K562 (cell line): ENCODE data around the gene TERC. TPM values are rescaled to one million over a fixed set of nuclear protein-coding genes. Genes with fewer than 3 reads are reported as not detected.

Experiments used
- ATAC-seq: fragments of 200-7000 bp; cut with Tn5 transposase; 3 replicates; pipeline ENCODE4 v1.9.1; 2020; ENCODE audit warnings: moderate library complexity
- BruUV-seq: library from RNA; stranded (reverse); fragments of 400-500 nt; replicated peaks from 2 replicates; lab custom pipeline; 2021; lab: Mats Ljungman, UMichigan
- CTCF ChIA-PET: fragments of 300-600 bp; formaldehyde crosslinking; extraction: SDS; loops from one replicate; lab custom pipeline; 2021; ENCODE audit warnings: low intra/inter-chr PET ratio; lab: Yijun Ruan, JAX
- POLR2A ChIA-PET: fragments of 300-600, 350-650 bp; sonication (Branson Sonifier 250); formaldehyde crosslinking; extraction: SDS; loops from one replicate; lab custom pipeline; 2021; ENCODE audit warnings: antibody characterized with exemption, inconsistent platforms; lab: Yijun Ruan, JAX
- DNase-seq, 4 experiments: peaks; one replicate each; pipeline versions ENCODE4 v3.0.0 to v3.0.0-alpha.2; 2011 to 2018; ENCODE audit warnings: low spot score in 3 of 4, mixed read lengths in 3 of 4; ENCODE audit errors: extremely low read depth in 1 of 4
- FAIRE-seq: peaks from 2 replicates; lab custom pipeline; 2011; peaks lifted over from hg19 to GRCh38; lab: Jason Lieb, UNC
- H2AFZ ChIP-seq: 2 replicates; pipeline ENCODE4 v1.6.0; 2011; ENCODE audit warnings: low read depth, low read length, control low read depth, inconsistent platforms
- H3K27ac ChIP-seq: fragments of 200-600 bp; 3 replicates; pipeline ENCODE4 v1.8.0; 2011; ENCODE audit warnings: low read depth, mild to moderate bottlenecking, control low read depth, inconsistent platforms, low read length, moderate library complexity, mixed read lengths; ENCODE audit errors: extremely low read depth
- H3K27me3 ChIP-seq, 2 experiments: fragments of 300-600 bp in 1 of 2; 2 replicates in 1 of 2; 3 replicates in 1 of 2; pipeline versions ENCODE4 v1.6.0 to v1.8.0; 2011; ENCODE audit warnings: inconsistent platforms in 2 of 2, low read length in 2 of 2, mild to moderate bottlenecking in 1 of 2, mixed read lengths in 1 of 2, moderate library complexity in 1 of 2; ENCODE audit not compliant: control insufficient read depth in 2 of 2, insufficient read depth in 2 of 2
- H3K36me3 ChIP-seq: fragments of 300-600 bp; 3 replicates; pipeline ENCODE4 v1.8.0; 2011; ENCODE audit warnings: mild to moderate bottlenecking, low read length, inconsistent platforms; ENCODE audit not compliant: control insufficient read depth, insufficient read depth
- H3K4me1 ChIP-seq, 2 experiments: fragments of 200-600 bp in 1 of 2; replicated peaks in 1 of 2; 2 replicates in 1 of 2; 3 replicates in 1 of 2; pipeline versions ENCODE4 v1.5.1 to v1.8.0; 2011; ENCODE audit warnings: inconsistent platforms in 2 of 2, low read length in 2 of 2, mild to moderate bottlenecking in 1 of 2, mixed read lengths in 1 of 2, moderate library complexity in 1 of 2; ENCODE audit not compliant: control insufficient read depth in 2 of 2, insufficient read depth in 2 of 2
- H3K4me2 ChIP-seq: 2 replicates; pipeline ENCODE4 v1.6.1; 2011; ENCODE audit warnings: low read length, control low read depth, inconsistent platforms, mixed read lengths; ENCODE audit not compliant: insufficient read depth
- H3K4me3 ChIP-seq: fragments of 200-600 bp; sonication (generic), shearing (Covaris generic); 2 replicates; pipeline ENCODE4 v1.5.1; 2016; ENCODE audit warnings: control low read depth, inconsistent platforms
- H3K79me2 ChIP-seq: fragments of 200-600 bp; 3 replicates; pipeline ENCODE4 v1.8.0; 2011; ENCODE audit warnings: low read length, inconsistent platforms; ENCODE audit not compliant: control insufficient read depth, insufficient read depth
- H3K9ac ChIP-seq, 2 experiments: 2 replicates each; pipeline versions ENCODE4 v1.6.0 to v1.6.1; 2011; ENCODE audit warnings: low read depth in 2 of 2, low read length in 2 of 2, control low read depth in 1 of 2, inconsistent platforms in 1 of 2, mild to moderate bottlenecking in 1 of 2, mixed read lengths in 1 of 2; ENCODE audit not compliant: insufficient read depth in 1 of 2
- H3K9me1 ChIP-seq: one replicate; pipeline ENCODE4 v1.6.0; 2011; ENCODE audit warnings: inconsistent platforms, mild to moderate bottlenecking, low read length, moderate library complexity; ENCODE audit not compliant: control insufficient read depth, insufficient read depth
- H3K9me3 ChIP-seq: replicated peaks from 2 replicates; pipeline ENCODE4 v1.5.1; 2011; ENCODE audit warnings: low read depth, low read length, inconsistent platforms; ENCODE audit not compliant: control insufficient read depth, insufficient read depth
- H4K20me1 ChIP-seq: replicated peaks from 2 replicates; pipeline ENCODE4 v1.6.1; 2011; ENCODE audit warnings: low read length, inconsistent platforms, mixed read lengths; ENCODE audit not compliant: control insufficient read depth, insufficient read depth
- BCOR ChIP-seq: fragments of 450-650 bp; IDR thresholded peaks from 2 replicates; pipeline ENCODE4 v1.6.1; 2016
- CHD2 ChIP-seq: IDR thresholded peaks from 2 replicates; pipeline ENCODE4 v1.6.1; 2011; ENCODE audit warnings: low read depth, low read length
- ESRRA ChIP-seq: fragments of 450-650 bp; IDR thresholded peaks from 2 replicates; pipeline ENCODE4 v1.6.1; 2014; ENCODE audit warnings: low read depth, mild to moderate bottlenecking, moderate library complexity, borderline replicate concordance
- SPI1 ChIP-seq: IDR thresholded peaks from 2 replicates; pipeline ENCODE4 v1.6.1; 2011; ENCODE audit warnings: low read depth, low read length, control low read depth, borderline replicate concordance
- ZBTB7A ChIP-seq: IDR thresholded peaks from 2 replicates; pipeline ENCODE4 v1.6.1; 2011; ENCODE audit warnings: low read depth, mild to moderate bottlenecking, low read length, moderate library complexity, borderline replicate concordance; ENCODE audit not compliant: control insufficient read depth
- WGBS: fragments of 100-300 bp; shearing (Covaris generic); methylation state at CpG from one replicate; pipeline ENCODE4 v1.1.6; 2016; ENCODE audit warnings: low coverage, mixed read lengths; ENCODE audit not compliant: insufficient coverage; ENCODE audit errors: missing lambda C conversion rate; 5-methylcytosine and 5-hydroxymethylcytosine counted together
- in situ Hi-C: fragments of 300-500 bp; cut with MboI; formaldehyde crosslinking; loops from 4 replicates; pipeline ENCODE4 v1.15.0; 2018; ENCODE audit warnings: inconsistent platforms, mixed read lengths
- intact Hi-C: fragments of 100-400 bp; cut with micrococcal nuclease; formaldehyde crosslinking; loops from 2 replicates; pipeline ENCODE4 v1.14.2; 2022
- polyA plus RNA-seq, 8 experiments: library from polyadenylated mRNA; depleted of rRNA in 4 of 8; stranded (reverse) in 5 of 8; unstranded in 3 of 8; fragments of >200 nt; fragmentation: Nextera tagmentation in 2 of 8; fragmentation: Illumina TruSeq in 1 of 8; extraction: Ambion mirVana in 2 of 8; extraction: Trizol in 1 of 8; gene quantifications; 2 replicates each; pipeline versions ENCODE4 v1.2.1 to v1.2.3, GENCODE V29; 2011 to 2014; ENCODE audit warnings: inconsistent platforms in 1 of 8, missing spikeins in 1 of 8
- total RNA-seq, 7 experiments: library from RNA; depleted of rRNA in 6 of 7; stranded (reverse); fragments of >200 nt in 6 of 7; fragmentation: Illumina TruSeq in 2 of 7; extraction: Trizol in 2 of 7; gene quantifications; 2 replicates each; pipeline versions ENCODE4 v1.2.1 to v1.2.3, GENCODE V29; 2011 to 2021; ENCODE audit warnings: low replicate concordance in 1 of 7

Gene TERC
- total and polyA plus RNA-seq, 9 of the 15 experiments (the other 6 are each of a cell fraction or from before 2014, with no cell fraction given) = 0.77 to 234 (median 27.9) TPM; not detected in 3

- Histone ChIP-seq H4K20me1 (no peaks in the 10 kb centered on the region), H3K9me3 (peaks cover 3% of the 10 kb centered on the region), H3K4me3 (no peak overlapping the region), H3K79me2 (no peaks in the 10 kb centered on the region), H3K9me1 (no peaks in the 10 kb centered on the region), H3K4me2 (no peak overlapping the region), H3K27ac (no peak overlapping the region), H3K27me3 (no peaks in the 10 kb centered on the region), H2AFZ (no peak overlapping the region), H3K36me3 (no peaks in the 10 kb centered on the region), H3K9ac (no peak overlapping the region), H3K4me1 (no peaks in the 10 kb centered on the region; a peak in 1 of 5 replicates)
- DNase-seq = no peak
- ATAC-seq = no peak
- CTCF ChIA-PET = no interaction called here
- WGBS = 81% methylated on average over 23 of the region's 29 CpGs
- TF ChIP-seq ESRRA = no peak
- TF ChIP-seq CHD2 = no peak
- TF ChIP-seq ZBTB7A = 0 out of 2 replicates have a peak, but pooled peaks have one; percentile 19
- in situ Hi-C loops (no loop called here), intact Hi-C loops (no loop called here)
- POLR2A ChIA-PET = interaction anchor here (0.6 kb wide), 1 partner anchor 369 kb away, joined by 5 read pairs; the partner anchor contains the start of gene PHC3
- no TSS peak for BruUV-seq
- no peak for FAIRE-seq
Observed at GRCh38 chr3:169811631-169812331, 46.9 kb upstream of the TERC start.

GRCh38 chr3:169809230-169809795 lies 44.5 kb upstream of the TERC start:
- H2AFZ ChIP-seq = peak overlapping the region; percentile 62; the same call in 1 of the 2 replicates
- intact Hi-C loops = no loop called here
- no TSS peak for BruUV-seq
- no peak overlapping the region for H3K4me3 ChIP-seq
- no peaks in the 10 kb centered on the region; a peak in 1 of 5 replicates for H3K4me1 ChIP-seq
- H3K36me3 ChIP-seq = no peaks in the 10 kb centered on the region
- DNase-seq (no peak), FAIRE-seq (no peak), ATAC-seq (no peak)
- TF ChIP-seq BCOR (no peak), SPI1 (peak; percentile 68; the same call in 1 of the 2 replicates)
- no peaks in the 10 kb centered on the region for H3K9me1 ChIP-seq
- H3K9ac ChIP-seq = no peak overlapping the region
- no peaks in the 10 kb centered on the region for H3K79me2 ChIP-seq
- H3K27me3 ChIP-seq = no peaks in the 10 kb centered on the region
- no peaks in the 10 kb centered on the region for H4K20me1 ChIP-seq
- ChIA-PET POLR2A (interaction anchor here (0.6 to 1.1 kb wide), 5 partner anchors 12 to 413 kb away, joined by 3 to 4 read pairs (median 3); partner anchors contain the start of gene PRKCI), CTCF (no interaction called here)
- no peak overlapping the region for H3K27ac ChIP-seq
- H3K4me2 ChIP-seq = no peak overlapping the region
- no peaks in the 10 kb centered on the region; the same call in 1 of the 2 replicates for H3K9me3 ChIP-seq
- WGBS = 0% methylated on average over 2 of the region's 2 CpGs
- in situ Hi-C loops = no loop called here
